PFSK-1 (cell line): ENCODE data around the gene NPSR1.

Experiments
- FOXP2 ChIP-seq: optimal IDR thresholded peaks from 2 replicates; pipeline ENCODE3; 2011; ENCODE audit warnings: borderline replicate concordance, control low read depth, inconsistent platforms; ENCODE audit not compliant: insufficient read depth; ENCODE audit errors: extremely low read length, extremely low read depth
- POLR2AphosphoS5 ChIP-seq: IDR thresholded peaks from 2 replicates; pipeline ENCODE4 v1.6.1; 2012; ENCODE audit warnings: low read depth, mild to moderate bottlenecking, control low read depth, low read length, moderate library complexity
- REST ChIP-seq, 2 experiments: IDR thresholded peaks; 2 replicates each; pipeline versions ENCODE4 v1.6.1 to v1.8.0; 2011 to 2012; ENCODE audit warnings: low read depth in 2 of 2, low read length in 2 of 2, control low read depth in 1 of 2, inconsistent platforms in 1 of 2, mild to moderate bottlenecking in 1 of 2, moderate library complexity in 1 of 2; ENCODE audit not compliant: insufficient read depth in 1 of 2
- SIN3A ChIP-seq: IDR thresholded peaks from 2 replicates; pipeline ENCODE4 v1.6.1; 2012; ENCODE audit warnings: mild to moderate bottlenecking, low read length, moderate library complexity, borderline replicate concordance; ENCODE audit not compliant: insufficient read depth
- TAF1 ChIP-seq: IDR thresholded peaks from 2 replicates; pipeline ENCODE4 v1.6.1; 2012; ENCODE audit warnings: low read length, control low read depth, borderline replicate concordance; ENCODE audit not compliant: insufficient read depth

NPSR1 gene

GRCh38 chr7:34740840-34741239 lies 82.8 kb downstream of the NPSR1 start:
- TF ChIP-seq REST (IDR thresholded peaks at IDR 0.05; ENCODE audit: insufficient read depth in 1 of 2, low read depth in 2 of 2, low read length in 2 of 2) (no peak), FOXP2 (no peak), TAF1 (no peak), SIN3A (no peak), POLR2AphosphoS5 (no peak)

DNA sequence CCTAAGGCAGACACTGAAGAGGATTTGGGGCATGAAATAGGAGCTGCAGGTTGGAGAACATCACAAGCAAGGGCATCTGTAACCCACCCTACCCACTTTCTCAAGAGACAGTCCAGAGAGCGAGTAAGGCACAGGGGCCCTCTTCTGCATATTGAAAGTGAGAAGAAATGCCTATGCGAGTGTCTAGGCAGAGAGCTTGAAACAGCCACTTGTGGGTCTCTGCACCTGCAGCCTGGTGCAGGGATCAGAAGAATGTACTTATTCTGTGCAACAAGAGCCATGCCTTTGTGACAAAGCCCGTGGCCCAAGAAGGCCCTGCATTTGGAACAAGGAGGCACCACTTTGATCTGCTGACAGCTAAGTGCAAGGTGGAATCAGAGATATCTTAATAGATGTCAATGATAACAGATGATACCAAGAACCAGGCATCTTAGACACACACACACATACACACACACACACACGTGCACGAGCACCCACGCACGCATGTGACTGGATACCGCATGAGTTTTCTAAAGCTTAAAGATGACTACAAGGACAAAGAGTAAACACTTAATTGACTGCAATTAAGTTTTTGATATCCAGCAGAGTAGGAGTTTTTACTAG lies 89.3 kb downstream of the NPSR1 start:
- TF ChIP-seq REST (IDR thresholded peaks at IDR 0.05; ENCODE audit: insufficient read depth in 1 of 2, low read depth in 2 of 2, low read length in 2 of 2) (no peak), FOXP2 (no peak), POLR2AphosphoS5 (no peak), SIN3A (no peak)

DNA sequence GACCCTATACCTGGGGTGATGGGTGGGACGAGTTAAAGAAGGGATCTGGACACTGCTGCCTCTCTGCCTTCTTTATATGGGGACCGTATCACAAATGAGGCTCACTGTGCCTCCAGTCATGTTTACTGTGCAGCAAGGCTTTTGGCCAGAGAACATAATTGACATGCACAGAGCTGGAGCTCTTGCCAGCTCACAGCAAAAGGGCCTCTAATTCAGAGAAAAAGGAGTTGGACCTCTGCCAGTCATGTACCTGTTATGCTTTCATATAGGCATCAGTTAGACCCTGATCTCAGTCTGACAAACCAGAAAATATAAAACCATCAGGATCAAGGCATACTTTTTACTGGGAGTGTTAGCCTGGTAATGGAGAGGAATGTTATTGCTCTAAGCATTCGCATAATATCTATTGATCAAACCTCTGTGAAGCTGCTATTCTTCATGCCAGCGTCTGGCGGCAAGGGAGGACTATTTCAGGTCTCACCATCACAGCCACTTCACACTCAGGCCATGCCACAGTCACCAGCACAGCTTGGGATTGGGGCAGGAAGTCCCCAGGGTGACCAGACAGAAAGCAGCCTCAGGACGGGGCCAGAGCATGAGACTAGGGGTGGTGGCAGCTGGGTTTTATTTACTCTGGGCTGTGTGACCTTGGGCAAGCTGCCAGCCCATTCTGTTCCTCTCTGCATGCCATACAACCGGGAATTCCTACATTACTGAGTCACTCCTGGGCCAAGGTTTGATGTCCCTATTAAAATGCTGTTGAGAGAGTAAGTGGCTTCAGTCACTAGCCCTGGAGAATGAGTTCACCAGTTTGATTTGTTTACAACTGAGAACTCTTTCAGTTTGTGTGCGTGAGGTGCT lies 90.1 kb downstream of the NPSR1 start:
- TF ChIP-seq SIN3A: no peak
- TF ChIP-seq TAF1: no peak
- TF ChIP-seq REST (IDR thresholded peaks at IDR 0.05; ENCODE audit: insufficient read depth in 1 of 2, low read depth in 2 of 2, low read length in 2 of 2): no peak
- no peak for TF ChIP-seq POLR2AphosphoS5
- TF ChIP-seq FOXP2: no peak

GRCh38 chr7:34748728-34749089 lies 90.7 kb downstream of the NPSR1 start:
- TF ChIP-seq SIN3A: no peak
- no peak for TF ChIP-seq TAF1
- no peak for TF ChIP-seq REST (IDR thresholded peaks at IDR 0.05; ENCODE audit: insufficient read depth in 1 of 2, low read depth in 2 of 2, low read length in 2 of 2)
- no peak for TF ChIP-seq POLR2AphosphoS5
- TF ChIP-seq FOXP2: no peak
